ENCODE results near the gene LRRC2. TPM values are rescaled to one million over a fixed set of nuclear protein-coding genes. Genes with fewer than 3 reads are reported as not detected.

The LRRC2 gene
- total and polyA plus RNA-seq, 9 of the 15 experiments (the other 6 are each of a cell fraction or from before 2014, with no cell fraction given) = 0.01 to 0.04 (median 0.03) TPM; not detected in 5

GRCh38 chr3:46607603-46608028 is 41.5 kb upstream of the LRRC2 start (continued):
- TF ChIP-seq ZNF584 (CRISPR knock-in tag; IDR thresholded peaks at IDR 0.05; ENCODE audit: low read depth) (peak; percentile 94), ZNF695 (CRISPR knock-in tag; IDR thresholded peaks at IDR 0.05) (no peak), PURB (CRISPR knock-in tag; IDR thresholded peaks at IDR 0.05; ENCODE audit: low read depth) (no peak), MBD2 (IDR thresholded peaks at IDR 0.05; ENCODE audit: borderline replicate concordance, low read depth) (no peak), ZFP1 (CRISPR knock-in tag; IDR thresholded peaks at IDR 0.05) (no peak), TCF3 (CRISPR knock-in tag; IDR thresholded peaks at IDR 0.05) (no peak), PRDM10 (IDR thresholded peaks at IDR 0.05; ENCODE audit: partially characterized antibody) (no peak), U2AF2 (optimal IDR thresholded peaks at IDR 0.05; ENCODE audit: low read depth, low read length) (no peak), FOXK2 (conservative IDR thresholded peaks at IDR 0.05 in 1 of 2, IDR thresholded peaks at IDR 0.05 in 1 of 2; ENCODE audit: low read depth in 2 of 2) (no peak), RBM17 (IDR thresholded peaks at IDR 0.05; ENCODE audit: borderline replicate concordance, low read depth, low read length) (no peak), TAL1 (IDR thresholded peaks at IDR 0.05) (no peak), ZNF583 (CRISPR knock-in tag; IDR thresholded peaks at IDR 0.05) (no peak), ARID2 (IDR thresholded peaks at IDR 0.05) (no peak), NFIX (CRISPR knock-in tag; IDR thresholded peaks at IDR 0.05; ENCODE audit: low read depth) (no peak), ZNF395 (CRISPR knock-in tag; IDR thresholded peaks at IDR 0.05) (no peak), NELFE (IDR thresholded peaks at IDR 0.05; ENCODE audit: insufficient read depth, insufficient read length) (no peak), NR1H2 (CRISPR knock-in tag; IDR thresholded peaks at IDR 0.05) (no peak), RERE (CRISPR knock-in tag; IDR thresholded peaks at IDR 0.05; ENCODE audit: borderline replicate concordance) (no peak), KLF13 (tag; IDR thresholded peaks at IDR 0.05; ENCODE audit: borderline replicate concordance, low read depth) (no peak)
